Measurements from ENCODE around the gene PSIP1. TPM values are rescaled to one million over a fixed set of nuclear protein-coding genes. Genes with fewer than 3 reads are reported as not detected.

The PSIP1 gene
- polyA plus RNA-seq, 3 donors: 14.7 to 20.2 (median 19.8) TPM

DNA sequence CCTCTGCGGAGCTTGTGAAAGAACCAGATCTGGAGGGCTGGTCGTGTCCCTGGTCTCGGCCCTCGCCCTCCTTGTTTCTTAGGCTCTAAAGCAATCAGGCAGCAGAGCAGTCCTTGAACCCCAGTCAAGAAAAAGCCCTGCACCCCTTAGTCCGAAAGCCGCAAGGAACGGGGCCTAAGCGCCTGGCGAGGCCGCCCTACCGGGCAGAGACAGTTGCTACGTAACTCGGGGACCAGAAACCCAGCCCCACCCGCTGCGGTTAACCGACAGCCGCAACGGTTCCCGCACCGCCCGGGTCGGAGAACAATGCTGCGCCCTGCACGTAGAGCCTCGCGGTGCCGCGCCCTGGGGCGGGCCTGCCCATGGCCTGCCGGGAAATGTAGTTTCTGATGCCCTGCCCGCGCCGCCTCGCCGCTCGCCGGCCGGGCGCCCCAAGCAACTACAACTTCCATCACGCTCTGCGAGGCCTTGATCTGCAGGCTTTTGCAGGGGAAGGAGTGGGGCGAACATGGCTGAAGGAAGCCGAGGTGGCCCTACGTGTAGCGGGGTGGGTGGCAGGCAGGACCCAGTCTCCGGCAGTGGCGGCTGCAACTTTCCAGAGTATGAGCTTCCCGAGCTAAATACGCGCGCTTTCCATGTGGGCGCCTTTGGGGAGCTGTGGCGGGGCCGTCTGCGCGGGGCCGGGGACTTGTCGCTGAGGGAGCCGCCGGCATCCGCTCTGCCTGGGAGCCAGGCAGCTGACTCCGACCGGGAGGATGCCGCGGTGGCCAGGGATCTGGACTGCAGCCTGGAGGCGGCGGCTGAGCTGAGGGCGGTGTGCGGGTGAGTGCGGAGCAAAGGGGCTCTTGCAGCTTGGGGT, 88.2 kb downstream of the PSIP1 start, which contains the start of gene SNAPC3:
Gene SNAPC3 (plus strand): TSS at position 505 of the 859 bp plus-strand sequence. CDS start 4 bp downstream, at position 509.
- peaks cover 41 to 50% of the 10 kb centered on the region in 2 donors for H3K4me1 ChIP-seq (ENCODE audit: control insufficient read depth in 1 of 2, insufficient read depth in 2 of 2, low read length in 2 of 2)
- Mint-ChIP-seq H3K27me3 (ENCODE audit: low read depth in 3 of 3) (peaks cover 0 to 5% (median 1%) of the 10 kb centered on the region in 3 donors), H3K4me1 (peaks cover 45% of the 10 kb centered on the region), H3K4me3 (peak within 1 kb of the TSS; percentile 90 to 93), H3K36me3 (peaks cover 16 to 22% of the 10 kb centered on the region in 2 donors), H3K27ac (peak within 1 kb of the TSS; percentile 85 to 96 (median 91)), H3K9me3 (no peaks in the 10 kb centered on the region)
- no peaks in the 10 kb centered on the region for H3K27me3 ChIP-seq (ENCODE audit: control insufficient read depth in 2 of 2, insufficient read depth in 2 of 2, low read length in 2 of 2)
- peak within 1 kb of the TSS; percentile 80 for H3K9ac ChIP-seq (ENCODE audit: insufficient read depth, low read length, poor library complexity, severe bottlenecking)
- H3K4me3 ChIP-seq (replicated peaks in 1 of 3; ENCODE audit: low read depth in 2 of 3, low read length in 3 of 3): peak within 1 kb of the TSS; percentile 76 to 99 (median 90)
- intact Hi-C loops (cut with micrococcal nuclease): loop anchor here (5.0 to 10.0 kb wide), 2 partner anchors 90 to 92 kb away; partner anchors contain the start of gene PSIP1 (in 2 of the 2)
- H4K20me1 ChIP-seq (ENCODE audit: insufficient read depth, low read length): peaks cover 17% of the 10 kb centered on the region
- no peaks in the 10 kb centered on the region for H3K9me3 ChIP-seq (replicated peaks in 1 of 2; ENCODE audit: control insufficient read depth in 1 of 2, insufficient read depth in 1 of 2, low read length in 2 of 2)
- peak within 1 kb of the TSS; percentile 96 for H2AFZ ChIP-seq (ENCODE audit: insufficient read depth, low read depth, low read length, poor library complexity, severe bottlenecking)
- H3K4me2 ChIP-seq (replicated peaks; ENCODE audit: extremely low read depth, low read length, poor library complexity, severe bottlenecking): peak within 1 kb of the TSS; percentile 95
- H3K79me2 ChIP-seq (ENCODE audit: insufficient read depth, low read length): peaks cover 50% of the 10 kb centered on the region
- H3K27ac ChIP-seq (ENCODE audit: low read depth in 1 of 2, low read length in 2 of 2): peak within 1 kb of the TSS; percentile 65 to 85
- TF ChIP-seq, protein P1, sequence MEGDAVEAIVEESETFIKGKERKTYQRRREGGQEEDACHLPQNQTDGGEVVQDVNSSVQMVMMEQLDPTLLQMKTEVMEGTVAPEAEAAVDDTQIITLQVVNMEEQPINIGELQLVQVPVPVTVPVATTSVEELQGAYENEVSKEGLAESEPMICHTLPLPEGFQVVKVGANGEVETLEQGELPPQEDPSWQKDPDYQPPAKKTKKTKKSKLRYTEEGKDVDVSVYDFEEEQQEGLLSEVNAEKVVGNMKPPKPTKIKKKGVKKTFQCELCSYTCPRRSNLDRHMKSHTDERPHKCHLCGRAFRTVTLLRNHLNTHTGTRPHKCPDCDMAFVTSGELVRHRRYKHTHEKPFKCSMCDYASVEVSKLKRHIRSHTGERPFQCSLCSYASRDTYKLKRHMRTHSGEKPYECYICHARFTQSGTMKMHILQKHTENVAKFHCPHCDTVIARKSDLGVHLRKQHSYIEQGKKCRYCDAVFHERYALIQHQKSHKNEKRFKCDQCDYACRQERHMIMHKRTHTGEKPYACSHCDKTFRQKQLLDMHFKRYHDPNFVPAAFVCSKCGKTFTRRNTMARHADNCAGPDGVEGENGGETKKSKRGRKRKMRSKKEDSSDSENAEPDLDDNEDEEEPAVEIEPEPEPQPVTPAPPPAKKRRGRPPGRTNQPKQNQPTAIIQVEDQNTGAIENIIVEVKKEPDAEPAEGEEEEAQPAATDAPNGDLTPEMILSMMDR (IDR thresholded peaks at IDR 0.05): no peak
- peaks cover 15 to 22% of the 10 kb centered on the region in 2 donors for H3K36me3 ChIP-seq (replicated peaks in 1 of 2; ENCODE audit: control insufficient read depth in 1 of 2, insufficient read depth in 2 of 2, low read length in 2 of 2)
- peak; percentile 89 to 93 (median 92) for DNase-seq
- under 1% methylated on average over 64 of the region's 70 CpGs for WGBS (ENCODE audit: insufficient coverage)

DNA sequence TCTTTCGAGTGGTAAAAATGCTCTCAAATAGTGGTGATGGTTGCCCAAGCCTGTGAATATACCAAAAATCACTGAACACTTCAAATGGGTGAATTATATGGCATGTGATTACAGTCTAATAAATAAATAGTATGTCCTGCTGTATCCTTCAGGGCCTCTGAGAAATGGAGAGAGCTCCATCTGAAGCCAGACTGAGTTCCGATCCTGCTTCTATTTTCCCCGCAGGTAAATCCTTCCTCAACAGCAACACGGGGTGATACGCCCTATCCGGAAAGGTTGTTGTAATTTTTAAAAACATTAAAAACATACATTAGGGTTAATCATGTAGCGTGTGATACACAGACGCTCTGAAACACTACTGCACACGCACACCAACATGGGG, 88.8 kb downstream of the PSIP1 start:
- H4K20me1 ChIP-seq (ENCODE audit: insufficient read depth, low read length): peaks cover 17% of the 10 kb centered on the region
- no peak for DNase-seq
- H3K9me3 ChIP-seq (replicated peaks in 1 of 2; ENCODE audit: control insufficient read depth in 1 of 2, insufficient read depth in 1 of 2, low read length in 2 of 2): no peaks in the 10 kb centered on the region
- peaks cover 44% of the 10 kb centered on the region for H3K79me2 ChIP-seq (ENCODE audit: insufficient read depth, low read length)
- peak overlapping the region; percentile 95 for H3K4me2 ChIP-seq (replicated peaks; ENCODE audit: extremely low read depth, low read length, poor library complexity, severe bottlenecking)
- no peaks in the 10 kb centered on the region for H3K27me3 ChIP-seq (ENCODE audit: control insufficient read depth in 2 of 2, insufficient read depth in 2 of 2, low read length in 2 of 2)
- peaks cover 40% of the 10 kb centered on the region for H3K4me1 Mint-ChIP-seq
- peak overlapping the region; percentile 96 for H2AFZ ChIP-seq (ENCODE audit: insufficient read depth, low read depth, low read length, poor library complexity, severe bottlenecking)
- H3K27ac Mint-ChIP-seq: peak overlapping the region; percentile 85 to 96 (median 91)
- H3K4me3 ChIP-seq (replicated peaks in 1 of 3; ENCODE audit: low read depth in 2 of 3, low read length in 3 of 3): peak overlapping the region; percentile 76 to 99 (median 90)
- H3K4me1 ChIP-seq (ENCODE audit: control insufficient read depth in 1 of 2, insufficient read depth in 2 of 2, low read length in 2 of 2): peaks cover 35 to 44% of the 10 kb centered on the region in 2 donors
- TF ChIP-seq, protein P1 (IDR thresholded peaks at IDR 0.05): no peak
- H3K9me3 Mint-ChIP-seq: no peaks in the 10 kb centered on the region
- H3K27me3 Mint-ChIP-seq (ENCODE audit: low read depth in 3 of 3): peaks cover 0 to 5% (median 1%) of the 10 kb centered on the region in 3 donors
- intact Hi-C loops (cut with micrococcal nuclease): loop anchor here (5.0 to 10.0 kb wide), 2 partner anchors 90 to 93 kb away; partner anchors contain the start of gene PSIP1 (in 2 of the 2)
- H3K27ac ChIP-seq (ENCODE audit: low read depth in 1 of 2, low read length in 2 of 2): peak overlapping the region; percentile 65 to 85
- H3K4me3 Mint-ChIP-seq: peak overlapping the region; percentile 90 to 93
- no CpG with 5 or more reads among the region's 9 CpGs for WGBS (ENCODE audit: insufficient coverage)
- H3K36me3 Mint-ChIP-seq: peaks cover 16 to 20% of the 10 kb centered on the region in 2 donors
- H3K9ac ChIP-seq (ENCODE audit: insufficient read depth, low read length, poor library complexity, severe bottlenecking): peak overlapping the region; percentile 80
- H3K36me3 ChIP-seq (replicated peaks in 1 of 2; ENCODE audit: control insufficient read depth in 1 of 2, insufficient read depth in 2 of 2, low read length in 2 of 2): peaks cover 15 to 22% of the 10 kb centered on the region in 2 donors

Data from CD14-positive monocyte (primary cell).